K562 (cell line): ENCODE results near the gene GNG5. TPM values are rescaled to one million over a fixed set of nuclear protein-coding genes. Genes with fewer than 3 reads are reported as not detected.

Experiments used
- BCL6 ChIP-seq: fragments of 250-450 bp; sonication (Bioruptor Pico); IDR thresholded peaks from 2 replicates; pipeline ENCODE4 v1.4.0; 2020
- CTBP1 ChIP-seq: fragments of 450-650 bp; IDR thresholded peaks from 2 replicates; pipeline ENCODE4 v1.6.1; 2016; ENCODE audit warnings: borderline replicate concordance
- DPF2 ChIP-seq: fragments of 450-650 bp; IDR thresholded peaks from 2 replicates; pipeline ENCODE4 v1.6.1; 2016
- ETS2 ChIP-seq: IDR thresholded peaks from 2 replicates; pipeline ENCODE4 v1.6.1; 2016; ENCODE audit warnings: borderline replicate concordance, missing genetic modification characterization, mild to moderate bottlenecking, moderate library complexity, missing compliant biosample characterization; ENCODE audit not compliant: poor library complexity, severe bottlenecking
- ETV5 ChIP-seq: sonication (generic); formaldehyde crosslinking; IDR thresholded peaks from 2 replicates; pipeline ENCODE4 v1.4.0; 2020; ENCODE audit warnings: low read depth, mild to moderate bottlenecking, missing genetic modification reagents
- HNRNPLL ChIP-seq: fragments of 200-400 bp; formaldehyde crosslinking; IDR thresholded peaks from 2 replicates; pipeline ENCODE4 v1.6.1; 2017; ENCODE audit warnings: low read length, low read depth, mild to moderate bottlenecking; ENCODE audit not compliant: poor library complexity, severe bottlenecking
- MTA2 ChIP-seq: fragments of 450-650 bp; IDR thresholded peaks from 2 replicates; pipeline ENCODE4 v1.6.1; 2016; ENCODE audit warnings: low read depth
- PHF8 ChIP-seq: fragments of 200-600 bp; sonication (generic); IDR thresholded peaks from 2 replicates; pipeline ENCODE4 v1.6.1; 2012; ENCODE audit warnings: mixed run types, mild to moderate bottlenecking, inconsistent platforms, low read length, moderate library complexity, borderline replicate concordance
- SMAD1 ChIP-seq: fragments of 150-350 bp; IDR thresholded peaks from 2 replicates; pipeline ENCODE4 v1.6.1; 2014; ENCODE audit warnings: low read length, low read depth; ENCODE audit not compliant: partially characterized antibody
- SMARCA4 ChIP-seq: fragments of 450-650 bp; IDR thresholded peaks from 2 replicates; pipeline ENCODE4 v1.6.1; 2016
- SMC3 ChIP-seq: conservative IDR thresholded peaks from 2 replicates; pipeline ENCODE4 v1.6.1; 2011; ENCODE audit warnings: low read depth, low read length, improper control_type of control experiment; ENCODE audit not compliant: insufficient read depth
- ZNF184 ChIP-seq: sonication (generic); formaldehyde crosslinking; IDR thresholded peaks from 2 replicates; pipeline ENCODE4 v1.5.0; 2020; ENCODE audit warnings: missing genetic modification reagents
- ZNF41 ChIP-seq: fragments of 250-450 bp; sonication (Bioruptor Pico); conservative IDR thresholded peaks from 2 replicates; pipeline ENCODE4 v1.4.0; 2020; ENCODE audit warnings: mild to moderate bottlenecking
- ZNF766 ChIP-seq: fragments of 200-800 bp; sonication (Bioruptor generic); conservative IDR thresholded peaks from 2 replicates; pipeline ENCODE4 v1.6.1; 2016; ENCODE audit warnings: missing genetic modification characterization, missing compliant biosample characterization
- polyA plus RNA-seq, 8 experiments: library from polyadenylated mRNA; depleted of rRNA in 4 of 8; stranded (reverse) in 5 of 8; unstranded in 3 of 8; fragments of >200 nt; fragmentation: Nextera tagmentation in 2 of 8; fragmentation: Illumina TruSeq in 1 of 8; extraction: Ambion mirVana in 2 of 8; extraction: Trizol in 1 of 8; gene quantifications; 2 replicates each; pipeline versions ENCODE4 v1.2.1 to v1.2.3, GENCODE V29; 2011 to 2014; ENCODE audit warnings: inconsistent platforms in 1 of 8, missing spikeins in 1 of 8
- total RNA-seq, 7 experiments: library from RNA; depleted of rRNA in 6 of 7; stranded (reverse); fragments of >200 nt in 6 of 7; fragmentation: Illumina TruSeq in 2 of 7; extraction: Trizol in 2 of 7; gene quantifications; 2 replicates each; pipeline versions ENCODE4 v1.2.1 to v1.2.3, GENCODE V29; 2011 to 2021; ENCODE audit warnings: low replicate concordance in 1 of 7
- TF ChIP-seq, protein P1 (sequence below): fragments of 450-650 bp; IDR thresholded peaks from 2 replicates; pipeline ENCODE4 v1.6.1; 2016; ENCODE audit warnings: mild to moderate bottlenecking, moderate library complexity

GNG5 gene
- total and polyA plus RNA-seq, 9 of the 15 experiments (the other 6 are each of a cell fraction or from before 2014, with no cell fraction given) = 61.9 to 243 (median 150) TPM

DNA sequence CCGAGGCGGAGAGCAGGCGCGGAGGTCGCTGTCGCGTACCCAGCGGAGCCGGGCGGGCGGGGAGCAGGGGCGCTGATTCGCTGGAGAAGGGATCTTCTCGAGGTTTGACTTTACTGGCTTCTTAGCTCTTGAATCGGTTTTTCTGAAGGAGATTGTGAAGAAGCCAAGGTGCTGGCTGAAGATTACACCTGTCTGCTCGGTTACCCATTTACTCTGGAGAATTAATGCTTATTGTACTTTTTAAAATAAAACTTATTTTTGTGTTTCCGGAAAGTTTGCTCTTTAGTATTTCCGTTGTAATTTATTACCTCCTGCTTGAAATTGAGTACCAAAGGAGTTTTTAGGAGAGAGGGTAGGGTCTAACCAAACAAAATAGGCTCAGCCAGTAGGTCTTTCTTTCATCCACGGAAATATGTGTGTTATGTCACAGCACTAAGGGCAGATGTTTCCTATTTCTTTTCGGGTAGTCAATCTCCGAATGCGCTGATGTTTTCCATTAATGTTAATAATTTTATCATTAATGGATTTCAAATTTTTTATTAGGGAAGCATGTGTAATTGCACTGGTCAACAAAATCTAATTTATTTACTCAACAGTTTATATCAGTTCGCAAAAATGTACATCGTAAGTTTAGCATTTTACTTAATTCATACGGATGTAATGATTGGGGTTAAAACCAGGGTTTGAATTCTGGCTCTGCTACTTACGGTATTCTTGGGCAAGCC lies 510 bp upstream of the GNG5 start (continued):
- TF ChIP-seq, protein P1, sequence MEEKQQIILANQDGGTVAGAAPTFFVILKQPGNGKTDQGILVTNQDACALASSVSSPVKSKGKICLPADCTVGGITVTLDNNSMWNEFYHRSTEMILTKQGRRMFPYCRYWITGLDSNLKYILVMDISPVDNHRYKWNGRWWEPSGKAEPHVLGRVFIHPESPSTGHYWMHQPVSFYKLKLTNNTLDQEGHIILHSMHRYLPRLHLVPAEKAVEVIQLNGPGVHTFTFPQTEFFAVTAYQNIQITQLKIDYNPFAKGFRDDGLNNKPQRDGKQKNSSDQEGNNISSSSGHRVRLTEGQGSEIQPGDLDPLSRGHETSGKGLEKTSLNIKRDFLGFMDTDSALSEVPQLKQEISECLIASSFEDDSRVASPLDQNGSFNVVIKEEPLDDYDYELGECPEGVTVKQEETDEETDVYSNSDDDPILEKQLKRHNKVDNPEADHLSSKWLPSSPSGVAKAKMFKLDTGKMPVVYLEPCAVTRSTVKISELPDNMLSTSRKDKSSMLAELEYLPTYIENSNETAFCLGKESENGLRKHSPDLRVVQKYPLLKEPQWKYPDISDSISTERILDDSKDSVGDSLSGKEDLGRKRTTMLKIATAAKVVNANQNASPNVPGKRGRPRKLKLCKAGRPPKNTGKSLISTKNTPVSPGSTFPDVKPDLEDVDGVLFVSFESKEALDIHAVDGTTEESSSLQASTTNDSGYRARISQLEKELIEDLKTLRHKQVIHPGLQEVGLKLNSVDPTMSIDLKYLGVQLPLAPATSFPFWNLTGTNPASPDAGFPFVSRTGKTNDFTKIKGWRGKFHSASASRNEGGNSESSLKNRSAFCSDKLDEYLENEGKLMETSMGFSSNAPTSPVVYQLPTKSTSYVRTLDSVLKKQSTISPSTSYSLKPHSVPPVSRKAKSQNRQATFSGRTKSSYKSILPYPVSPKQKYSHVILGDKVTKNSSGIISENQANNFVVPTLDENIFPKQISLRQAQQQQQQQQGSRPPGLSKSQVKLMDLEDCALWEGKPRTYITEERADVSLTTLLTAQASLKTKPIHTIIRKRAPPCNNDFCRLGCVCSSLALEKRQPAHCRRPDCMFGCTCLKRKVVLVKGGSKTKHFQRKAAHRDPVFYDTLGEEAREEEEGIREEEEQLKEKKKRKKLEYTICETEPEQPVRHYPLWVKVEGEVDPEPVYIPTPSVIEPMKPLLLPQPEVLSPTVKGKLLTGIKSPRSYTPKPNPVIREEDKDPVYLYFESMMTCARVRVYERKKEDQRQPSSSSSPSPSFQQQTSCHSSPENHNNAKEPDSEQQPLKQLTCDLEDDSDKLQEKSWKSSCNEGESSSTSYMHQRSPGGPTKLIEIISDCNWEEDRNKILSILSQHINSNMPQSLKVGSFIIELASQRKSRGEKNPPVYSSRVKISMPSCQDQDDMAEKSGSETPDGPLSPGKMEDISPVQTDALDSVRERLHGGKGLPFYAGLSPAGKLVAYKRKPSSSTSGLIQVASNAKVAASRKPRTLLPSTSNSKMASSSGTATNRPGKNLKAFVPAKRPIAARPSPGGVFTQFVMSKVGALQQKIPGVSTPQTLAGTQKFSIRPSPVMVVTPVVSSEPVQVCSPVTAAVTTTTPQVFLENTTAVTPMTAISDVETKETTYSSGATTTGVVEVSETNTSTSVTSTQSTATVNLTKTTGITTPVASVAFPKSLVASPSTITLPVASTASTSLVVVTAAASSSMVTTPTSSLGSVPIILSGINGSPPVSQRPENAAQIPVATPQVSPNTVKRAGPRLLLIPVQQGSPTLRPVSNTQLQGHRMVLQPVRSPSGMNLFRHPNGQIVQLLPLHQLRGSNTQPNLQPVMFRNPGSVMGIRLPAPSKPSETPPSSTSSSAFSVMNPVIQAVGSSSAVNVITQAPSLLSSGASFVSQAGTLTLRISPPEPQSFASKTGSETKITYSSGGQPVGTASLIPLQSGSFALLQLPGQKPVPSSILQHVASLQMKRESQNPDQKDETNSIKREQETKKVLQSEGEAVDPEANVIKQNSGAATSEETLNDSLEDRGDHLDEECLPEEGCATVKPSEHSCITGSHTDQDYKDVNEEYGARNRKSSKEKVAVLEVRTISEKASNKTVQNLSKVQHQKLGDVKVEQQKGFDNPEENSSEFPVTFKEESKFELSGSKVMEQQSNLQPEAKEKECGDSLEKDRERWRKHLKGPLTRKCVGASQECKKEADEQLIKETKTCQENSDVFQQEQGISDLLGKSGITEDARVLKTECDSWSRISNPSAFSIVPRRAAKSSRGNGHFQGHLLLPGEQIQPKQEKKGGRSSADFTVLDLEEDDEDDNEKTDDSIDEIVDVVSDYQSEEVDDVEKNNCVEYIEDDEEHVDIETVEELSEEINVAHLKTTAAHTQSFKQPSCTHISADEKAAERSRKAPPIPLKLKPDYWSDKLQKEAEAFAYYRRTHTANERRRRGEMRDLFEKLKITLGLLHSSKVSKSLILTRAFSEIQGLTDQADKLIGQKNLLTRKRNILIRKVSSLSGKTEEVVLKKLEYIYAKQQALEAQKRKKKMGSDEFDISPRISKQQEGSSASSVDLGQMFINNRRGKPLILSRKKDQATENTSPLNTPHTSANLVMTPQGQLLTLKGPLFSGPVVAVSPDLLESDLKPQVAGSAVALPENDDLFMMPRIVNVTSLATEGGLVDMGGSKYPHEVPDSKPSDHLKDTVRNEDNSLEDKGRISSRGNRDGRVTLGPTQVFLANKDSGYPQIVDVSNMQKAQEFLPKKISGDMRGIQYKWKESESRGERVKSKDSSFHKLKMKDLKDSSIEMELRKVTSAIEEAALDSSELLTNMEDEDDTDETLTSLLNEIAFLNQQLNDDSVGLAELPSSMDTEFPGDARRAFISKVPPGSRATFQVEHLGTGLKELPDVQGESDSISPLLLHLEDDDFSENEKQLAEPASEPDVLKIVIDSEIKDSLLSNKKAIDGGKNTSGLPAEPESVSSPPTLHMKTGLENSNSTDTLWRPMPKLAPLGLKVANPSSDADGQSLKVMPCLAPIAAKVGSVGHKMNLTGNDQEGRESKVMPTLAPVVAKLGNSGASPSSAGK = peak; percentile 18; the same call in 1 of the 2 replicates
- TF ChIP-seq BCL6 (CRISPR knock-in tag) (no peak), ETS2 (tag) (no peak), HNRNPLL (no peak), DPF2 (0 out of 2 replicates have a peak, but pooled peaks have one; percentile 8), PHF8 (peak; percentile 0; the same call in 1 of the 2 replicates), ZNF766 (CRISPR knock-in tag) (0 out of 2 replicates have a peak, but pooled peaks have one; percentile 6), MTA2 (no peak), ZNF184 (CRISPR knock-in tag) (no peak), SMAD1 (no peak), ETV5 (CRISPR knock-in tag) (no peak), CTBP1 (no peak), SMARCA4 (peak; percentile 5; the same call in 1 of the 2 replicates), ZNF41 (CRISPR knock-in tag) (no peak), SMC3 (no peak)
